B cell (primary cell): ENCODE measurements around the gene MAD1L1. TPM values are rescaled to one million over a fixed set of nuclear protein-coding genes. Genes with fewer than 3 reads are reported as not detected.
A peak's percentile ranks its signal among the peaks of the same experiment; 100 is the strongest.

Source experiments
- ATAC-seq: fragments of 200-7000 bp; cut with Tn5 transposase; one replicate; pipeline ENCODE4 v1.10.0; 2021; ENCODE audit warnings: low read depth, mild to moderate bottlenecking, moderate number of reproducible peaks, moderate library complexity
- CTCF ChIA-PET: fragments of 350-600 bp; sonication (Branson Sonifier 250); formaldehyde crosslinking; loops from one replicate; lab custom pipeline; 2021; ENCODE audit warnings: antibody characterized with exemption, inconsistent platforms; lab: Charles Lee
- POLR2A ChIA-PET: fragments of 350-600 bp; sonication (Branson Sonifier 250); formaldehyde crosslinking; loops from one replicate; lab custom pipeline; 2021; ENCODE audit warnings: antibody characterized with exemption; lab: Charles Lee
- DNase-seq: peaks from one replicate; pipeline ENCODE4 v3.0.0; 2013
- H2AFZ ChIP-seq: 2 replicates; pipeline ENCODE4 v1.6.1; 2012; ENCODE audit warnings: mild to moderate bottlenecking, low read depth, low read length; ENCODE audit not compliant: insufficient read depth, poor library complexity, severe bottlenecking
- H3K27ac ChIP-seq, 2 donors: 1 replicate in 1 of 2; 2 replicates in 1 of 2; pipeline ENCODE4 v1.5.1; 2012 to 2013; ENCODE audit warnings: low read length in 2 of 2, mild to moderate bottlenecking in 2 of 2, moderate library complexity in 1 of 2
- H3K27me3 ChIP-seq, 4 experiments: fragments of 200-600 bp in 1 of 4; sonication (generic) in 1 of 4; replicated peaks in 1 of 4; 1 replicate in 2 of 4; 2 replicates in 2 of 4; pipeline versions ENCODE4 v1.6.1 to v1.7.0; 2013 to 2016; ENCODE audit warnings: low read length in 3 of 4, mild to moderate bottlenecking in 2 of 4, mixed read lengths in 1 of 4, moderate library complexity in 1 of 4; ENCODE audit not compliant: insufficient read depth in 4 of 4, control insufficient read depth in 3 of 4; ENCODE audit errors: control extremely low read depth in 1 of 4
- H3K36me3 ChIP-seq, 2 experiments: replicated peaks in 1 of 2; 1 replicate in 1 of 2; 2 replicates in 1 of 2; pipeline versions ENCODE4 v1.6.1 to v1.7.1; 2013; ENCODE audit warnings: low read length in 1 of 2; ENCODE audit not compliant: insufficient read depth in 2 of 2, control insufficient read depth in 1 of 2; ENCODE audit errors: control extremely low read depth in 1 of 2, extremely low read depth in 1 of 2
- H3K4me1 ChIP-seq, 2 donors: fragments of 200-600 bp in 1 of 2; sonication (generic) in 1 of 2; 1 replicate in 1 of 2; 2 replicates in 1 of 2; pipeline versions ENCODE4 v1.5.1 to v1.6.1; 2013 to 2017; ENCODE audit warnings: low read length in 2 of 2; ENCODE audit not compliant: control insufficient read depth in 2 of 2, insufficient read depth in 2 of 2
- H3K4me2 ChIP-seq: replicated peaks from 2 replicates; pipeline ENCODE3; 2012; ENCODE audit warnings: mild to moderate bottlenecking, low read depth, low read length; ENCODE audit not compliant: poor library complexity, severe bottlenecking
- H3K4me3 ChIP-seq, 5 experiments: fragments of 200-600 bp in 1 of 5; sonication (generic) in 1 of 5; 1 replicate in 3 of 5; 2 replicates in 2 of 5; pipeline versions ENCODE4 v1.5.1 to v1.7.0; 2011 to 2016; ENCODE audit warnings: low read length in 4 of 5, mild to moderate bottlenecking in 4 of 5, low read depth in 2 of 5, control low read depth in 1 of 5, moderate library complexity in 1 of 5; ENCODE audit not compliant: insufficient read depth in 1 of 5; ENCODE audit errors: control extremely low read depth in 1 of 5, extremely low read depth in 1 of 5
- H3K79me2 ChIP-seq: fragments of 200-600 bp; sonication (generic); one replicate; pipeline ENCODE4 v1.6.0; 2016; ENCODE audit warnings: low read length; ENCODE audit not compliant: control insufficient read depth, insufficient read depth
- H3K9ac ChIP-seq: fragments of 200-600 bp; sonication (generic); 2 replicates; pipeline ENCODE4 v1.6.1; 2017; ENCODE audit warnings: mild to moderate bottlenecking, low read length, moderate library complexity
- H3K9me3 ChIP-seq, 3 donors: one replicate each; pipeline versions ENCODE4 v1.6.1 to v1.7.1; 2013; ENCODE audit warnings: low read length in 2 of 3; ENCODE audit not compliant: control insufficient read depth in 2 of 3, insufficient read depth in 1 of 3; ENCODE audit errors: control extremely low read depth in 1 of 3
- H4K20me1 ChIP-seq: 2 replicates; pipeline ENCODE4 v1.6.0; 2012; ENCODE audit warnings: mild to moderate bottlenecking, low read length; ENCODE audit not compliant: insufficient read depth, control insufficient read depth, poor library complexity, severe bottlenecking
- H3K27ac Mint-ChIP-seq: one replicate; pipeline ENCODE4 v1.8.0; 2021; ENCODE audit warnings: mixed read lengths
- H3K27me3 Mint-ChIP-seq: one replicate; pipeline ENCODE4 v1.8.0; 2021; ENCODE audit warnings: mixed read lengths
- H3K4me1 Mint-ChIP-seq: one replicate; pipeline ENCODE4 v1.8.0; 2021; ENCODE audit warnings: mixed read lengths
- H3K4me3 Mint-ChIP-seq: one replicate; pipeline ENCODE4 v1.8.0; 2021; ENCODE audit warnings: mixed read lengths
- H3K9me3 Mint-ChIP-seq: one replicate; pipeline ENCODE4 v1.8.0; 2022; ENCODE audit warnings: mixed read lengths; ENCODE audit not compliant: insufficient read depth
- CTCF ChIP-seq: fragments of 200-600 bp; IDR thresholded peaks from one replicate; pipeline ENCODE4 v1.8.0; 2022; ENCODE audit warnings: antibody characterized with exemption, mild to moderate bottlenecking
- EZH2 ChIP-seq: IDR thresholded peaks from 2 replicates; pipeline ENCODE4 v1.6.1; 2012; ENCODE audit warnings: borderline replicate concordance, low read depth, mild to moderate bottlenecking, moderate library complexity, low read length; ENCODE audit not compliant: insufficient read depth, poor library complexity, severe bottlenecking
- WGBS: methylation state at CpG from one replicate; pipeline ENCODE4 v1.1.5; 2013; ENCODE audit warnings: missing lambda C conversion rate; ENCODE audit not compliant: insufficient coverage; 5-methylcytosine and 5-hydroxymethylcytosine counted together
- intact Hi-C: fragments of 100-400 bp; cut with micrococcal nuclease; formaldehyde crosslinking; loops from one replicate; pipeline ENCODE4 v1.10.0; 2022
- polyA plus RNA-seq: library from polyadenylated mRNA; depleted of rRNA; stranded (reverse); fragments of >200 nt; gene quantifications from 2 replicates; pipeline ENCODE4 v1.2.3, GENCODE V29; 2012
- total RNA-seq, 2 donors: library from RNA; stranded (reverse); fragments of 120-200 nt in 1 of 2; gene quantifications; 1 replicate in 1 of 2; 2 replicates in 1 of 2; pipeline versions ENCODE4 v1.2.3 to v1.2.4, GENCODE V29; 2013 to 2022

Gene MAD1L1
- total and polyA plus RNA-seq, 2 donors (not counting 1 experiment from before 2014, with no cell fraction given) = 86.7 to 110 TPM

- H2AFZ ChIP-seq = peak overlapping the region; percentile 13
- Mint-ChIP-seq H3K4me1 (peaks cover 19% of the 10 kb centered on the region), H3K9me3 (no peaks in the 10 kb centered on the region), H3K27me3 (no peaks in the 10 kb centered on the region), H3K27ac (peak overlapping the region; percentile 84), H3K4me3 (peak overlapping the region; percentile 79)
- peak overlapping the region; percentile 48 to 79 for H3K27ac ChIP-seq
- peaks cover 19 to 24% of the 10 kb centered on the region in 2 donors for H3K4me1 ChIP-seq
- no peaks in the 10 kb centered on the region for H3K27me3 ChIP-seq
- no peaks in the 10 kb centered on the region for H3K79me2 ChIP-seq
- H3K36me3 ChIP-seq = no peaks in the 10 kb centered on the region
- peaks cover 0 to 17% (median 0%) of the 10 kb centered on the region in 3 donors for H3K9me3 ChIP-seq
- no peaks in the 10 kb centered on the region for H4K20me1 ChIP-seq
- H3K9ac ChIP-seq = peak overlapping the region; percentile 51
- DNase-seq = peak; percentile 88
- H3K4me2 ChIP-seq = peak overlapping the region; percentile 79
- H3K4me3 ChIP-seq = peak overlapping the region in 4 of 5 experiments; percentile 25 to 64 (median 42)
- ATAC-seq = peak; percentile 95
- intact Hi-C loops = loop anchor here (1.0 kb wide), 1 partner anchor 39 kb away; no protein-coding TSS in a partner anchor
- POLR2A ChIA-PET = interaction anchor here (1.2 kb wide), 1 partner anchor 29 kb away, joined by 3 read pairs; no protein-coding TSS in a partner anchor
- no peak for TF ChIP-seq CTCF
- TF ChIP-seq EZH2 = no peak
- CTCF ChIA-PET = interaction anchor here (1.0 kb wide), 1 partner anchor 62 kb away, joined by 3 read pairs; no protein-coding TSS in a partner anchor
- 34% methylated on average over 37 of the region's 40 CpGs for WGBS
These were observed 252.9 kb downstream of the MAD1L1 start for GRCh38 chr7:1979591-1980560.
